ENCODE data around the gene ALG3. TPM values are rescaled to one million over a fixed set of nuclear protein-coding genes. Genes with fewer than 3 reads are reported as not detected.
A peak's percentile ranks its signal among the peaks of the same experiment; 100 is the strongest.

ALG3 gene
- total RNA-seq, 1 experiment from 2014 or later = 95.1 TPM

DNA sequence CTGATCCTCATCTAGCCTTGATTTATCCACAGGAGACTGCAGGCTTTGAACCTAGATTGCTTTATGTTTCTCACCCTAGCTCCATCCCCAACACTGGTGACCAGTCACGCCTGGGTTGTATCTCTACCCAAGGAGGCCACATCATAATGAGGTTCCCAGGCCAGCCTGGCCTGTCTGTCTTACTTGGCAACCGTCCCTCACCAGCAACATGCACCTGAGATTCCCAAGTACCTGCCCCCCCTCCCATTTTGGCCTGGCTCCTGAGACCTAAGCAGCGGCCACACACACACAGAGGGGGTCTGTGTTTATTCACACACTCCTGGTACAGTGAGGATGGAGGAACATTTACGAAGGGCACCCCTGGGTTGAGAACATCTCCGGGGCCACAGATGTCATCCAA is 10.2 kb upstream of the ALG3 start:
- Histone ChIP-seq H4K20me1 (ENCODE audit: insufficient read depth) (no peaks in the 10 kb centered on the region), H3K27ac (no peak overlapping the region), H3K9me3 (ENCODE audit: insufficient read depth, low read depth) (no peaks in the 10 kb centered on the region), H2AFZ (no peak overlapping the region), H3K27me3 (ENCODE audit: insufficient read depth, low read depth) (no peaks in the 10 kb centered on the region), H3K79me2 (ENCODE audit: low read depth) (peaks cover 10% of the 10 kb centered on the region; the same call in 1 of the 2 replicates), H3F3A (ENCODE audit: insufficient read depth, low read depth) (peaks cover 40% of the 10 kb centered on the region; the same call in 1 of the 2 replicates), H3K4me3 (no peak overlapping the region), H3K9me2 (ENCODE audit: insufficient read depth) (no peaks in the 10 kb centered on the region), H3K36me3 (ENCODE audit: low read depth) (no peaks in the 10 kb centered on the region), H3K4me1 (replicated peaks; ENCODE audit: insufficient read depth) (peaks cover 15% of the 10 kb centered on the region; the same call in 1 of the 2 replicates), H3K4me2 (no peak overlapping the region)
- CTCF ChIA-PET = no interaction called here
- TF ChIP-seq, protein P1, sequence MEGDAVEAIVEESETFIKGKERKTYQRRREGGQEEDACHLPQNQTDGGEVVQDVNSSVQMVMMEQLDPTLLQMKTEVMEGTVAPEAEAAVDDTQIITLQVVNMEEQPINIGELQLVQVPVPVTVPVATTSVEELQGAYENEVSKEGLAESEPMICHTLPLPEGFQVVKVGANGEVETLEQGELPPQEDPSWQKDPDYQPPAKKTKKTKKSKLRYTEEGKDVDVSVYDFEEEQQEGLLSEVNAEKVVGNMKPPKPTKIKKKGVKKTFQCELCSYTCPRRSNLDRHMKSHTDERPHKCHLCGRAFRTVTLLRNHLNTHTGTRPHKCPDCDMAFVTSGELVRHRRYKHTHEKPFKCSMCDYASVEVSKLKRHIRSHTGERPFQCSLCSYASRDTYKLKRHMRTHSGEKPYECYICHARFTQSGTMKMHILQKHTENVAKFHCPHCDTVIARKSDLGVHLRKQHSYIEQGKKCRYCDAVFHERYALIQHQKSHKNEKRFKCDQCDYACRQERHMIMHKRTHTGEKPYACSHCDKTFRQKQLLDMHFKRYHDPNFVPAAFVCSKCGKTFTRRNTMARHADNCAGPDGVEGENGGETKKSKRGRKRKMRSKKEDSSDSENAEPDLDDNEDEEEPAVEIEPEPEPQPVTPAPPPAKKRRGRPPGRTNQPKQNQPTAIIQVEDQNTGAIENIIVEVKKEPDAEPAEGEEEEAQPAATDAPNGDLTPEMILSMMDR (conservative IDR thresholded peaks at IDR 0.05) = no peak
- TF ChIP-seq EZH2 (IDR thresholded peaks at IDR 0.05; ENCODE audit: low read depth) = no peak
- intact Hi-C loops (cut with micrococcal nuclease; ENCODE audit: unreplicated experiment) = no loop called here
- DNase-seq = no peak
- no TSS peak for BruUV-seq (replicated peaks)
- POLR2A ChIA-PET (ENCODE audit: unreplicated experiment) = no interaction called here

DNA sequence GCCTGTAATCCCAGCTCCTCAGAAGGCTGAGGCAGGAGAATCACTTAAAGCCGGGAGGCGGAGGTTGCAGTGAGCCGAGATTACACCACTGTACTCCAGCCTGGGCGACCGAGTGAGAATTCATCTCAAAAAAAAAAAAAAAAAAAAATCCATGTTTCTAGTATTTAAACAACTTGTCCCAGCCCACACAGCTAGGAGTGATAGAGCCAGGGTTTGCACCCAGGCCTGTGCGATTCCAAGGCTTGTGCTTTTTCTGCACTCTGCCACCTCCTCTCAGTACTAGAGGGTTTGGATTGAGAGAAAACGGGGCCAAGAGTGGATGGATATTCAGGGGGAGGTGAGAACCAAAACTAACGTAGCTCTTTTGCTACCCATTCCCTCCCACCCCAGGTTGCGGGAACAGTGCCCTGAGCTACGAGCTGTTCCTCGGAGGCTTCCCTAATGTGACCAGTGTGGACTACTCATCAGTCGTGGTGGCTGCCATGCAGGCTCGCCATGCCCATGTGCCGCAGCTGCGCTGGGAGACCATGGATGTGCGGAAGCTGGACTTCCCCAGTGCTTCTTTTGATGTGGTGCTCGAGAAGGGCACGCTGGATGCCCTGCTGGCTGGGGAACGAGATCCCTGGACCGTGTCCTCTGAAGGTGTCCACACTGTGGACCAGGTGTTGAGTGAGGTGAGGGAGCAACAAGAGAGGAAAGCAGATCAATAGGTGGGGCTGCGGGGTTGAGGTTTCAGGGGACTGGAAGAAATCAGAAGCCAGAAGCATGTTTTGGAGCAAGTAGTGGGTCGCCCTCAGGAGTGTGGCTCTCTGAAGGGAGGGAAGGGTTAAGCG is 8.5 kb upstream of the ALG3 start:
- ChIA-PET POLR2A (ENCODE audit: unreplicated experiment) (interaction anchor here (0.7 kb wide), 2 partner anchors 43 to 1539 kb away, joined by 3 to 7 read pairs; no protein-coding TSS in a partner anchor), CTCF (interaction anchor here (0.6 kb wide), 1 partner anchor 109 kb away, joined by 4 read pairs; no protein-coding TSS in a partner anchor)
- no peak for DNase-seq
- H3K27ac ChIP-seq = no peak overlapping the region
- TF ChIP-seq, protein P1 (conservative IDR thresholded peaks at IDR 0.05) = no peak
- TF ChIP-seq EZH2 (IDR thresholded peaks at IDR 0.05; ENCODE audit: low read depth) = no peak
- H2AFZ ChIP-seq = no peak overlapping the region
- no peaks in the 10 kb centered on the region for H3K9me2 ChIP-seq (ENCODE audit: insufficient read depth)
- no peaks in the 10 kb centered on the region for H3K36me3 ChIP-seq (ENCODE audit: low read depth)
- H3K4me1 ChIP-seq (replicated peaks; ENCODE audit: insufficient read depth) = 0 out of 2 replicates have a peak, but pooled peaks cover 9% of the 10 kb centered on the region
- intact Hi-C loops (cut with micrococcal nuclease; ENCODE audit: unreplicated experiment) = no loop called here
- peaks cover 37% of the 10 kb centered on the region; the same call in 1 of the 2 replicates for H3F3A ChIP-seq (ENCODE audit: insufficient read depth, low read depth)
- H3K27me3 ChIP-seq (ENCODE audit: insufficient read depth, low read depth) = no peaks in the 10 kb centered on the region
- no TSS peak for BruUV-seq (replicated peaks)
- no peak overlapping the region for H3K4me3 ChIP-seq
- no peak overlapping the region for H3K4me2 ChIP-seq
- no peaks in the 10 kb centered on the region for H4K20me1 ChIP-seq (ENCODE audit: insufficient read depth)
- no peaks in the 10 kb centered on the region for H3K9me3 ChIP-seq (ENCODE audit: insufficient read depth, low read depth)
- H3K79me2 ChIP-seq (ENCODE audit: low read depth) = peaks cover 19% of the 10 kb centered on the region

DNA sequence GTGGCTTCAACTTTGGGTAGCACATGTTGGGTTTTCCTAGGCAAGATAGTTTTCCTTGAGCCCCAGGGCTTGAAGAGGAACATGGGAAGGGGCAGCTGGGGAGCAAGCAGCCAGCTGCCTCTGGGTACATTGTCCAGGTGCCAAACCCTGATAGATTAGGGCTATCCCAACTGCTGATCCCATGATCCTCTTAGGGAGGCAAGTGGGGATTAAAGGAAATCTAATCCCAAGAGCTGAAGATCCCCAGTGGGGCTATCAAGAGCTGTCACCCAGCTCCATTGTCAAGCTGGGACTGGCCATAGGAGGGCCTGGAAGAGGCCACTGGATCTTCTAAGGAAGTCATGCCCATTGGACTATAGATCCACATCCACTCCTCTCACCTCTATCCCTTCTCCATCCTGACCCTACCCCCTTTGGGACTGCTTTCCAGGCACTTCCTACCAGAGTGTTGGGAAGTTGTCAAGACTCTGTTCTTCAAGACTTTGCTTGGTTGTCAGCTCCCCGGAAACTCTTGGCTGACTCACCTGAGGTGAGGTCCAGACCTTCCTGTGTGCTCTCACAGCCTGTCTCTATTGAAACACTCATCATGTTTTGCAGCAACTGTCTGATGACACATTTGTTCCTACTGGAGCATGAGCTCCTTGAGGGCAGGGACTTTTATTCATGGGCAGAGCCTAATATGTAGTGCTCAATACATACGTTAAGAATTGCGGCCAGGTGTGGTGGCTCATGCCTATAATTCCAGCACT is 6.7 kb upstream of the ALG3 start:
- Histone ChIP-seq H3K79me2 (ENCODE audit: low read depth) (peaks cover 31% of the 10 kb centered on the region), H2AFZ (no peak overlapping the region), H3K9me3 (ENCODE audit: insufficient read depth, low read depth) (no peaks in the 10 kb centered on the region), H3K4me2 (no peak overlapping the region), H3K27ac (peak overlapping the region; percentile 58), H3F3A (ENCODE audit: insufficient read depth, low read depth) (peaks cover 31% of the 10 kb centered on the region; the same call in 1 of the 2 replicates), H3K9me2 (ENCODE audit: insufficient read depth) (no peaks in the 10 kb centered on the region), H3K36me3 (ENCODE audit: low read depth) (no peaks in the 10 kb centered on the region), H4K20me1 (ENCODE audit: insufficient read depth) (no peaks in the 10 kb centered on the region), H3K27me3 (ENCODE audit: insufficient read depth, low read depth) (no peaks in the 10 kb centered on the region), H3K4me1 (replicated peaks; ENCODE audit: insufficient read depth) (peaks cover 9% of the 10 kb centered on the region; the same call in 1 of the 2 replicates), H3K4me3 (no peak overlapping the region)
- BruUV-seq (replicated peaks) = no TSS peak
- ChIA-PET POLR2A (ENCODE audit: unreplicated experiment) (no interaction called here), CTCF (no interaction called here)
- peak in 1 of 2 experiments; percentile 50 for DNase-seq
- intact Hi-C loops (cut with micrococcal nuclease; ENCODE audit: unreplicated experiment) = no loop called here
- TF ChIP-seq EZH2 (IDR thresholded peaks at IDR 0.05; ENCODE audit: low read depth) = no peak
- TF ChIP-seq, protein P1 (conservative IDR thresholded peaks at IDR 0.05) = no peak
